ENCODE data around the gene GUCY1B1. TPM values are rescaled to one million over a fixed set of nuclear protein-coding genes. Genes with fewer than 3 reads are reported as not detected.

GUCY1B1 gene
- total and polyA plus RNA-seq, 2 experiments from 2014 or later: 8.6 to 16.7 TPM

DNA sequence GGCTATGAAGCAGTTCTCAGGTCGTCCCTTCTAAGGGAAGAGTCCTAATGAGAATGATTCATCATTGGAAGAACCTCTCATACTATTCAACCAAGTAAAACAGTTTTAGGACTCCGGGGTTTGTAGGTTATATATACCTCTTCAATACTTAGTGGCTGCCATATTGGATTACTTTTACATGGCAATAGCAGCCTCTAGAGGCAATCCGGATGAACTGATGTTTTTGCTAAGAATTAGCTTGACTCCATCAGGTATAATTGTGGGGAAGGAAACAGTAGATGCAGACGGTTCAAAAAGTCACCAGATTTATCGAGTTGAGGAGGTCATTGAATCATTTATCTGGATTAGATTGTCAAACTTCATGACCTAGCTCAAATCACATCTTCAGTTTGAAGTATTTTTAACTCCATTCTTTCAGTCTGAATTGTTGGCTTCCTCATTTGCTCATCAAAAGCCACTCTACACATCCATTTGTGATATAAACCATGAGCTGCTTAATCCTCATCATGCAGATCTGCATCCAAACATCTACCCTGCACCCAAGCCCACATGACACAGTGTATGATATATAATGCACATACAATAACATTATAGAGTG, 28.4 kb downstream of the GUCY1B1 start:
- Histone ChIP-seq H3K9me2 (replicated peaks; ENCODE audit: insufficient read depth) (no peaks in the 10 kb centered on the region), H3K27me3 (no peaks in the 10 kb centered on the region), H3K4me2 (no peak overlapping the region), H3K9me3 (ENCODE audit: low read depth) (no peaks in the 10 kb centered on the region), H3K27ac (no peak overlapping the region), H4K20me1 (ENCODE audit: insufficient read depth, poor library complexity, severe bottlenecking) (no peaks in the 10 kb centered on the region), H3K79me2 (no peaks in the 10 kb centered on the region), H3K36me3 (replicated peaks; ENCODE audit: insufficient read depth, low read depth) (no peaks in the 10 kb centered on the region), H3K4me3 (no peak overlapping the region), H3K4me1 (ENCODE audit: insufficient read depth) (no peaks in the 10 kb centered on the region), H2AFZ (no peak overlapping the region)
- TF ChIP-seq, protein P1, sequence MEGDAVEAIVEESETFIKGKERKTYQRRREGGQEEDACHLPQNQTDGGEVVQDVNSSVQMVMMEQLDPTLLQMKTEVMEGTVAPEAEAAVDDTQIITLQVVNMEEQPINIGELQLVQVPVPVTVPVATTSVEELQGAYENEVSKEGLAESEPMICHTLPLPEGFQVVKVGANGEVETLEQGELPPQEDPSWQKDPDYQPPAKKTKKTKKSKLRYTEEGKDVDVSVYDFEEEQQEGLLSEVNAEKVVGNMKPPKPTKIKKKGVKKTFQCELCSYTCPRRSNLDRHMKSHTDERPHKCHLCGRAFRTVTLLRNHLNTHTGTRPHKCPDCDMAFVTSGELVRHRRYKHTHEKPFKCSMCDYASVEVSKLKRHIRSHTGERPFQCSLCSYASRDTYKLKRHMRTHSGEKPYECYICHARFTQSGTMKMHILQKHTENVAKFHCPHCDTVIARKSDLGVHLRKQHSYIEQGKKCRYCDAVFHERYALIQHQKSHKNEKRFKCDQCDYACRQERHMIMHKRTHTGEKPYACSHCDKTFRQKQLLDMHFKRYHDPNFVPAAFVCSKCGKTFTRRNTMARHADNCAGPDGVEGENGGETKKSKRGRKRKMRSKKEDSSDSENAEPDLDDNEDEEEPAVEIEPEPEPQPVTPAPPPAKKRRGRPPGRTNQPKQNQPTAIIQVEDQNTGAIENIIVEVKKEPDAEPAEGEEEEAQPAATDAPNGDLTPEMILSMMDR (IDR thresholded peaks at IDR 0.05; ENCODE audit: poor library complexity): peak; percentile 77
- no peak for TF ChIP-seq EZH2phosphoT487 (IDR thresholded peaks at IDR 0.05; ENCODE audit: low read depth, severe bottlenecking, unreplicated experiment)
- 23% methylated on average over 5 of the region's 5 CpGs for WGBS (ENCODE audit: low lambda C conversion rate, missing lambda C conversion rate)
- DNase-seq (ENCODE audit: low spot score): peak; percentile 64

DNA sequence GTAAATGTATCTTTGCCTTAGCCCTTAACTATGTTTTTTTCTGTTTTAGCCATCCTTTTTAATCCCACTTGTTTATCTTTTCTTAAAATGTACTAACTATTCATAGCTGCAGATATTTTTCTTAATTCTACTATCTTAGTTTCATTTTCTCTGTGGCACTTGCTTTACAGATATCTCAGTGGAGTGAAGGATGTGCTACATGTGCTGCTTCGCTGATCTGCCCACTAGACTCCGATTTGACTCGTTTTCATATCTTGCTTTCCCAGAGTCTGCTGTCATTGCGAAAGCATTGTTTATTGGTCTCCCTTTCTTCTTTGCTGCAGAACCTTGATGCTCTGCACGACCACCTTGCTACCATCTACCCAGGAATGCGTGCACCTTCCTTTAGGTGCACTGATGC, 30.6 kb downstream of the GUCY1B1 start:
- no peaks in the 10 kb centered on the region for H3K27me3 ChIP-seq
- no peaks in the 10 kb centered on the region for H4K20me1 ChIP-seq (ENCODE audit: insufficient read depth, poor library complexity, severe bottlenecking)
- no peak overlapping the region for H3K4me3 ChIP-seq
- no peaks in the 10 kb centered on the region for H3K4me1 ChIP-seq (ENCODE audit: insufficient read depth)
- TF ChIP-seq, protein P1 (IDR thresholded peaks at IDR 0.05; ENCODE audit: poor library complexity): no peak
- TF ChIP-seq EZH2 (IDR thresholded peaks at IDR 0.05; ENCODE audit: borderline replicate concordance): no peak
- no peak for TF ChIP-seq EZH2phosphoT487 (IDR thresholded peaks at IDR 0.05; ENCODE audit: low read depth, severe bottlenecking, unreplicated experiment)
- H3K9me2 ChIP-seq (replicated peaks; ENCODE audit: insufficient read depth): no peaks in the 10 kb centered on the region
- no peaks in the 10 kb centered on the region for H3K9me3 ChIP-seq (ENCODE audit: low read depth)
- H3K27ac ChIP-seq: no peak overlapping the region
- no peak for DNase-seq (ENCODE audit: low spot score)
- 79% methylated on average over 6 of the region's 6 CpGs for whole genome bisulfite sequencing (ENCODE audit: low lambda C conversion rate, missing lambda C conversion rate)
- no peaks in the 10 kb centered on the region for H3K79me2 ChIP-seq
- H3K4me2 ChIP-seq: peak overlapping the region; percentile 28
- no peak overlapping the region for H2AFZ ChIP-seq
- no peaks in the 10 kb centered on the region for H3K36me3 ChIP-seq (replicated peaks; ENCODE audit: insufficient read depth, low read depth)

DNA sequence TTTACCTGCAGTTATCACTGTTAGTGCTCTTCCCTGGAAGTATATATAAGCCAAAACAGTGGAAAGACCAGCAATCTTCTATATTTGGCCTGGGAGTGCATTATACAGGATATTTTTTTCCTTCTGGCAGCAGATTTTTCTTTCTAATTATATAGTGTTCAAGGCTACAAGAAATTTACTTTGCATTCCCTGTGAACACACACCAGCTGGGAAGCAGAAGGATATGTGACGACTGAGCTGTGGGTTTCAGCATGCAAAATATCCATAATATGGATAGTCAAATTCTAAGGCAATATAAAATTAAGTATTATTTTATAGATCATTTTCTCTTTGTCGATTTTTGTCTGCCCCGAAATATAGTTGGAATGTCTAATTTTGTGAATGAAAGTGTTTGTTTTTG, 31.2 kb downstream of the GUCY1B1 start:
- no peak overlapping the region for H3K4me3 ChIP-seq
- H3K4me2 ChIP-seq: no peak overlapping the region
- TF ChIP-seq, protein P1 (IDR thresholded peaks at IDR 0.05; ENCODE audit: poor library complexity): no peak
- TF ChIP-seq EZH2 (IDR thresholded peaks at IDR 0.05; ENCODE audit: borderline replicate concordance) (no peak), EZH2phosphoT487 (IDR thresholded peaks at IDR 0.05; ENCODE audit: low read depth, severe bottlenecking, unreplicated experiment) (no peak)
- no peaks in the 10 kb centered on the region for H3K27me3 ChIP-seq
- WGBS (ENCODE audit: low lambda C conversion rate, missing lambda C conversion rate): 58% methylated on average over 3 of the region's 3 CpGs
- H3K4me1 ChIP-seq (ENCODE audit: insufficient read depth): no peaks in the 10 kb centered on the region
- DNase-seq (ENCODE audit: low spot score): no peak
- no peaks in the 10 kb centered on the region for H3K79me2 ChIP-seq
- H2AFZ ChIP-seq: no peak overlapping the region
- no peaks in the 10 kb centered on the region for H3K36me3 ChIP-seq (replicated peaks; ENCODE audit: insufficient read depth, low read depth)
- H4K20me1 ChIP-seq (ENCODE audit: insufficient read depth, poor library complexity, severe bottlenecking): no peaks in the 10 kb centered on the region
- no peaks in the 10 kb centered on the region for H3K9me3 ChIP-seq (ENCODE audit: low read depth)
- H3K27ac ChIP-seq: no peak overlapping the region
- H3K9me2 ChIP-seq (replicated peaks; ENCODE audit: insufficient read depth): no peaks in the 10 kb centered on the region

Data from hepatocyte (in vitro differentiated cells).